Neutrophil (primary cell): ENCODE data around the gene TBCB.

ENCODE experiments used
- H3K27ac ChIP-seq: fragments of 200-600 bp; sonication (generic); 2 replicates; pipeline ENCODE4 v1.5.1; 2016; ENCODE audit warnings: mild to moderate bottlenecking, moderate library complexity
- H3K27me3 ChIP-seq: fragments of 200-600 bp; sonication (generic); 2 replicates; pipeline ENCODE4 v1.6.0; 2016; ENCODE audit warnings: mild to moderate bottlenecking
- H3K36me3 ChIP-seq: fragments of 200-600 bp; sonication (generic); 2 replicates; pipeline ENCODE4 v1.5.1; 2017
- H3K4me1 ChIP-seq, 2 experiments: fragments of 200-600 bp in 1 of 2; sonication (generic) in 1 of 2; 1 replicate in 1 of 2; 2 replicates in 1 of 2; pipeline versions ENCODE4 v1.5.1 to v1.6.1; 2013 to 2016; ENCODE audit warnings: low read depth in 1 of 2, low read length in 1 of 2, mild to moderate bottlenecking in 1 of 2, moderate library complexity in 1 of 2; ENCODE audit not compliant: control insufficient read depth in 1 of 2, insufficient read depth in 1 of 2
- H3K4me3 ChIP-seq, 2 experiments: fragments of 200-600 bp in 1 of 2; sonication (generic) in 1 of 2; 1 replicate in 1 of 2; 2 replicates in 1 of 2; pipeline ENCODE4 v1.5.1; 2013 to 2016; ENCODE audit warnings: low read depth in 1 of 2, low read length in 1 of 2, mild to moderate bottlenecking in 1 of 2, moderate library complexity in 1 of 2
- H3K9me3 ChIP-seq: fragments of 200-600 bp; sonication (generic); 2 replicates; pipeline ENCODE4 v1.5.1; 2016
- TF ChIP-seq, protein P1 (sequence below): fragments of 200-600 bp; sonication (generic); IDR thresholded peaks from 2 replicates; pipeline ENCODE4 v1.5.1; 2016; ENCODE audit warnings: antibody characterized with exemption

TBCB gene

DNA sequence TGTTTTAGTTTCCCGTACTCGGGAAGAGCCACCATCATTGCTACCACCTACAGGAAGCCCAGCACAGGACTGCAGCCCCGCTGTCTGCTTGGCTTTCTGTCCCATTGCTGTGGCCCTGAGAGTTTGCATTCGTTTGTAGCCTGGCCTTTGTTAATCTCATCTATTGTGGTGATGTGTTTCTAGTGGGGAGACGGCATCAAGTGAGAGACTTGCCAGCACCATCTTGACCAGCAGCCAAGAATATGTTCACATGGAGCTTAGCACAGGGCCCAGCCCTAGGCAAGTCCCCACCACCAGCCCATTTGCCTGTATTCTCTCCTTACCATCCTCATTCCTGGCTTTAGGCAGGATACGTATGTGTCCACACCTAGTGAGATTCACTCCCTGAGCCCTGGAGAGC, 21.6 kb upstream of the TBCB start:
- Histone ChIP-seq H3K9me3 (no peaks in the 10 kb centered on the region), H3K27ac (no peak overlapping the region), H3K4me3 (no peak overlapping the region), H3K27me3 (no peaks in the 10 kb centered on the region), H3K36me3 (peaks cover 76% of the 10 kb centered on the region), H3K4me1 (no peaks in the 10 kb centered on the region)
- TF ChIP-seq, protein P1, sequence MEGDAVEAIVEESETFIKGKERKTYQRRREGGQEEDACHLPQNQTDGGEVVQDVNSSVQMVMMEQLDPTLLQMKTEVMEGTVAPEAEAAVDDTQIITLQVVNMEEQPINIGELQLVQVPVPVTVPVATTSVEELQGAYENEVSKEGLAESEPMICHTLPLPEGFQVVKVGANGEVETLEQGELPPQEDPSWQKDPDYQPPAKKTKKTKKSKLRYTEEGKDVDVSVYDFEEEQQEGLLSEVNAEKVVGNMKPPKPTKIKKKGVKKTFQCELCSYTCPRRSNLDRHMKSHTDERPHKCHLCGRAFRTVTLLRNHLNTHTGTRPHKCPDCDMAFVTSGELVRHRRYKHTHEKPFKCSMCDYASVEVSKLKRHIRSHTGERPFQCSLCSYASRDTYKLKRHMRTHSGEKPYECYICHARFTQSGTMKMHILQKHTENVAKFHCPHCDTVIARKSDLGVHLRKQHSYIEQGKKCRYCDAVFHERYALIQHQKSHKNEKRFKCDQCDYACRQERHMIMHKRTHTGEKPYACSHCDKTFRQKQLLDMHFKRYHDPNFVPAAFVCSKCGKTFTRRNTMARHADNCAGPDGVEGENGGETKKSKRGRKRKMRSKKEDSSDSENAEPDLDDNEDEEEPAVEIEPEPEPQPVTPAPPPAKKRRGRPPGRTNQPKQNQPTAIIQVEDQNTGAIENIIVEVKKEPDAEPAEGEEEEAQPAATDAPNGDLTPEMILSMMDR: no peak

DNA sequence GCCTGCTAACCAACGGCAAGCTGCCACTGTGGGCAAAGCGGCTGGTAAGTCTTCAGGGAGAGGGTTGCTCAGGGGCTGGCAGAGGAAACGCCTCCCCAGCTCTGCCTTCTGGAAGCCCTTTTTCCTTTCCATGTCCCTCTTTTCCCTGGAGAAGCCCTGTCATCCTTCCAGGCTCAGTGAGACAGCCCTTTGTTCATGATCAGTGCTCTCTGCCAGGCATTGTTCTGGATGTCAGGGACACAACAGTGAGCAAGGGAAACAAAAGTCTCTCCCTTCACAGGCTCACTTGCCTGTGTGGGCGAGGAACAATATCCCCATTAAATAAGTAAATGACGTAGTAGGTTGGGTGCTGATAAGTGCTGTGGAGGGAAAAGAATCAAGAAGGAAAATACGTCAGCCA, 18.2 kb upstream of the TBCB start:
- Histone ChIP-seq H3K27ac (no peak overlapping the region), H3K36me3 (peaks cover 74% of the 10 kb centered on the region)
- TF ChIP-seq, protein P1: no peak

DNA sequence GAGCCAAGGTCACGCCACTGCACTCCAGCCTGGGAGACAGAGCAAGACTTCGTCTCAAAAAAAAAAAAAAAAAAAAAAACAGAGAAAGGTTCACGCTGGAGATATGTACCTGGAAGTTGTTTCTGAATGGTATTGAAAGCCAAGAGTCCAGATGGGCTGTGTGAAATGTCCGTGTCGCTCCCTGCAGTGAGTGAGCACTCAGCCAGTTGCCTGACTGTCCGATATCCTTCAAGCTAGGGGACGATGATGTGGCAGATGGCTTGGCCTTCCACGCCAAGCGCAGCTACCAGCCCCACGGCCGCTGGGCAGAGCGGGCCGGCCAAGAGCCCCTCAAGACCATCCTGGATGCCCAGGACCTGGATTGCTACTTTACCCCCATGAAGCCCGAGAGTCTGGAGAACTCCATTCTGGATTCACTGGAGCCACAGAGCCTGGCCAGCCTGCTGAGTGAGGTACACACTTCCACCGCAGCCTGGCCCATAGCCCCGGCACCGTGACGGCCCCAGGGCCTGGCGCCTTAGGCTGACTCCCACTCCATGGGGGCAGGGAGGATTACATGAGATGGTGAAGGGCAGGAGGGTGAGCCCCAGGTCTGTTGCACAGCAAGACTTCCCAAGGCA, 16.0 kb upstream of the TBCB start:
- no peak overlapping the region for H3K4me3 ChIP-seq
- TF ChIP-seq, protein P1: no peak
- no peaks in the 10 kb centered on the region for H3K27me3 ChIP-seq
- peaks cover 76% of the 10 kb centered on the region for H3K36me3 ChIP-seq
- no peaks in the 10 kb centered on the region for H3K9me3 ChIP-seq
- H3K4me1 ChIP-seq: no peaks in the 10 kb centered on the region
- no peak overlapping the region for H3K27ac ChIP-seq

More for the DNA sequence above, 18.2 kb upstream of the TBCB start:
- Histone ChIP-seq H3K9me3 (no peaks in the 10 kb centered on the region), H3K4me1 (no peaks in the 10 kb centered on the region), H3K27me3 (no peaks in the 10 kb centered on the region), H3K4me3 (no peak overlapping the region)

DNA sequence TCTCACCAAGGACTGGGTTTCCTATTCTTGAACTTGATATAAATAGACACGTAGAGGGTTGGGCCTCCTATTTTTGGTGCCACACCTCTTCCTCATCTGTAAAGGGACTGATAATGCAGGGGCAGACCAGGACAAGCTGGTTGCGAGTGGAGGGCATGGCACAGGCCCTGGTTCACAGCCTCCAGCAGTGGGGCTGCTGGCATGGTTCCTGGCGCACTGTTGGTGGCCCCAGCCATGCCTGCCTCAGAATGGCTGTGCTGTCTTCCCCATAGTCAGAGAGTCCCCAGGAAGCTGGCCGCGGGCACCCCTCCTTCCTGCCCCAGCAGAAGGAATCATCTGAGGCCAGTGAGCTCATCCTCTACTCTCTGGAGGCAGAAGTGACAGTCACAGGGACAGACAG, 14.8 kb upstream of the TBCB start:
- no peaks in the 10 kb centered on the region for H3K9me3 ChIP-seq
- TF ChIP-seq, protein P1: no peak

DNA sequence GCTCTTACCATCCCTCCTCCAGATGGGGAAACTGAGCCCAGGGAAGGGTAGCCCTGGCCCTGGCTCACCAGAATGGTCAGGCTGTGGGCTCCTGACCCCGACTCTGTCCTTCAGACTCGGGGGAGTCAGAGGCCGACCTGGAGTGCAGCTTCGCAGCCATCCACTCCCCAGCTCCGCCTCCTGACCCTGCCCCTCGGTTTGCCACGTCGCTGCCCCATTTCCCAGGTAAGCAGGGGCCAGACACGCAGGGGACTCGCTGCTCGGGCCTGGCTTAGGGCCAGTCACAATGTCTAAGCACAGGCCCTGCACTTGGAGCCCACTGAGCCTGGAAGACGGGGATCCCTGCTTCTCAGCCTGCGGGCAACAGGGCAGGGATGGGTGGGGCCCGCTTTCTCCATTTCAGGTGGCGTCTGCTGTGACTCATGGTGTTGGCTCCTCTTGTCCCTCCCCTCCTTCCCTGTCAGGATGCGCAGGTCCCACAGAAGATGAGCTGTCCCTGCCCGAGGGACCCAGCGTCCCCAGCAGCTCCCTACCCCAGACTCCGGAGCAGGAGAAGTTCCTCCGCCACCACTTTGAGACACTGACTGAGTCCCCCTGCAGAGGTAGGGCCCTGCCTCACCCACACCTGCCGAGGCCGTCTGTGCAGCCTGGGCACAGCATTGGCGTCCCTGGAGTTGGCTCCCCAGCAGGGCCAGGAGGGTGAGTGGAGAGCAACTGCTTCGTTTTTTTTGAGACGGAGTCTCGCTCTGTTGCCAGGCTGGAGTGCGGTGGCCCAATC, 13.5 kb upstream of the TBCB start:
- peaks cover 0 to 3% of the 10 kb centered on the region in 2 experiments for H3K4me1 ChIP-seq
- no peak overlapping the region for H3K4me3 ChIP-seq
- TF ChIP-seq, protein P1: no peak
- H3K27ac ChIP-seq: no peak overlapping the region
- peaks cover 78% of the 10 kb centered on the region for H3K36me3 ChIP-seq
- no peaks in the 10 kb centered on the region for H3K27me3 ChIP-seq
- H3K9me3 ChIP-seq: no peaks in the 10 kb centered on the region

More for the DNA sequence above, 14.8 kb upstream of the TBCB start:
- Histone ChIP-seq H3K27me3 (no peaks in the 10 kb centered on the region), H3K36me3 (peaks cover 83% of the 10 kb centered on the region), H3K4me1 (no peaks in the 10 kb centered on the region), H3K27ac (no peak overlapping the region), H3K4me3 (no peak overlapping the region)
